HepG2 (cell line): ENCODE results near the gene TMEM219.

Experiments used
- ARHGAP35 ChIP-seq: sonication (generic); formaldehyde crosslinking; IDR thresholded peaks from 2 replicates; pipeline ENCODE4 v1.9.0; 2022; ENCODE audit warnings: mild to moderate bottlenecking, inconsistent platforms, moderate library complexity, missing genetic modification reagents, borderline replicate concordance
- CTCF ChIP-seq: sonication (generic); formaldehyde crosslinking; IDR thresholded peaks from 2 replicates; pipeline ENCODE4 v1.5.0; 2020; ENCODE audit warnings: mild to moderate bottlenecking, missing genetic modification reagents, moderate library complexity
- ELF1 ChIP-seq: sonication (generic); formaldehyde crosslinking; IDR thresholded peaks from 2 replicates; pipeline ENCODE4 v1.4.0; 2020; ENCODE audit warnings: missing genetic modification reagents
- EP300 ChIP-seq, 3 experiments: sonication (generic) in 1 of 3; formaldehyde crosslinking in 1 of 3; IDR thresholded peaks; 2 replicates each; pipeline versions ENCODE4 v1.5.1 to v1.6.1; 2011 to 2020; ENCODE audit warnings: low read depth in 2 of 3, low read length in 2 of 3, borderline replicate concordance in 1 of 3, improper control_type of control experiment in 1 of 3, mild to moderate bottlenecking in 1 of 3, missing genetic modification reagents in 1 of 3, moderate library complexity in 1 of 3
- GABPA ChIP-seq, 2 experiments: IDR thresholded peaks; 2 replicates each; pipeline ENCODE4 v1.6.1; 2011 to 2016; ENCODE audit warnings: low read depth in 2 of 2, low read length in 1 of 2, missing biosample characterization in 1 of 2, missing genetic modification characterization in 1 of 2
- HOXA9 ChIP-seq: sonication (generic); formaldehyde crosslinking; IDR thresholded peaks from 2 replicates; pipeline ENCODE4 v1.8.1; 2022; ENCODE audit warnings: missing genetic modification reagents, mild to moderate bottlenecking, moderate library complexity, borderline replicate concordance
- IKZF1 ChIP-seq: fragments of 450-650 bp; IDR thresholded peaks from 2 replicates; pipeline ENCODE4 v1.7.1; 2016
- MIER3 ChIP-seq: IDR thresholded peaks from 2 replicates; pipeline ENCODE4 v1.6.1; 2016; ENCODE audit warnings: missing compliant biosample characterization, borderline replicate concordance
- NFE2L1 ChIP-seq: sonication (generic); formaldehyde crosslinking; IDR thresholded peaks from 2 replicates; pipeline ENCODE4 v1.4.0; 2020; ENCODE audit warnings: missing genetic modification reagents, mild to moderate bottlenecking, borderline replicate concordance
- POLR2AphosphoS5 ChIP-seq: IDR thresholded peaks from 2 replicates; pipeline ENCODE4 v1.6.1; 2012; ENCODE audit warnings: low read depth, low read length
- SMARCC2 ChIP-seq: fragments of 450-650 bp; IDR thresholded peaks from 2 replicates; pipeline ENCODE4 v1.6.1; 2017; ENCODE audit warnings: antibody characterized with exemption, mild to moderate bottlenecking
- ZNF251 ChIP-seq: sonication (generic); formaldehyde crosslinking; IDR thresholded peaks from 2 replicates; pipeline ENCODE4 v1.9.0; 2021; ENCODE audit warnings: mild to moderate bottlenecking, missing genetic modification reagents

- TF ChIP-seq POLR2AphosphoS5 (no peak), ZNF251 (CRISPR knock-in tag) (no peak), IKZF1 (no peak), GABPA (IDR thresholded peaks at IDR 0.05; ENCODE audit: low read depth, low read length) (no peak), GABPA (CRISPR knock-in tag; IDR thresholded peaks at IDR 0.05; ENCODE audit: low read depth) (no peak), SMARCC2 (no peak), HOXA9 (no peak), ELF1 (CRISPR knock-in tag) (no peak), EP300 (IDR thresholded peaks at IDR 0.05; ENCODE audit: low read depth in 2 of 2, low read length in 2 of 2) (no peak), EP300 (CRISPR knock-in tag; IDR thresholded peaks at IDR 0.05; ENCODE audit: borderline replicate concordance) (no peak), CTCF (no peak), NFE2L1 (no peak), ARHGAP35 (CRISPR knock-in tag) (no peak), MIER3 (CRISPR knock-in tag) (no peak)
These were observed 22.4 kb downstream of the TMEM219 start for GRCh38 chr16:29984137-29984763.
